Measurements from ENCODE around the gene LTBP3.
"Not testable (repeated sequence)": the region's sequence is repeated elsewhere in the genome, so short reads cannot be mapped to it uniquely, and the experiment has no call there.

The LTBP3 gene

DNA sequence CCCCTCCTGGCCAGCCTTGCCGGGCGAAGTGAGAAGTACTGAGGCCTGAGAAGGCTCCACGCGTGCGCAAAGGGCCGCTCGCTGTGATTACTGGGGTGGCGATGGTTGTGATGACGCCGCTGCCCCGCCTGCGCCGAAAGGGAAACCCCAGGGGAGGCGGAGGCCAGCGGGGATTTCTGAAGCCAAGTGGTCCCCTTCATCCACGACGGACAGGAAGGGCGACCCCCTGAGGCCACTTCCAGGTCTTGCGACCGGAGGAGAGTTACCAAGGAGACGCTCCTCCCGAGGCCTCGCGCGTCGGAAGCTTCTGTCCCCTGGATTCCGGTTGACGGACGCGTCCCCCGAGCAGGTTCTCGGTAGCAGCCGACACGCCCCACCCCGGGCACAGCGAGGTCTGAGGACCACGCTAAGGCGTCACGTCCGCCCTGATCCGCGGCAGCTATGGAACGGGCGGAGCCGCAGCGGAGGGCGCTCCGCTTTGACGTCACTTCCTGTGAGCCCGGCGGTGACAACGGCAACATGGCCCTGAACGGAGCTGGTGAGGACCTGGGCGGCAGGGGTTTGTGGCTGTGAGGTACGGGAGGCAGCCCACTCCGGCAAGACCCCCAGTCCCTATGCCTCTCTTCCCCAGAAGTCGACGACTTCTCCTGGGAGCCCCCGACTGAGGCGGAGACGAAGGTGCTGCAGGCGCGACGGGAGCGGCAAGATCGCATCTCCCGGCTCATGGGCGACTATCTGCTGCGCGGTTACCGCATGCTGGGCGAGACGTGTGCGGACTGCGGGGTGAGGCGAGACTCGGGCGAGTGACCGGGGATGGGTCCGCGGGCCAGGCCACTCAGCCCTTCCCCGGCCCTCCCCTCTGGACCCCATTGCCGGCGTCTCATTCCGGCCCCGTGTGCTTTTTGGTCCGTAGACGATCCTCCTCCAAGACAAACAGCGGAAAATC, 12.1 kb upstream of the LTBP3 start, which contains the start of gene ZNRD2:
Gene ZNRD2 (plus strand): TSS at position 505 of the 946 bp plus-strand sequence. CDS start 15 bp downstream, at position 520.
- peak; percentile 96 for DNase-seq (ENCODE audit: low spot score)

DNA sequence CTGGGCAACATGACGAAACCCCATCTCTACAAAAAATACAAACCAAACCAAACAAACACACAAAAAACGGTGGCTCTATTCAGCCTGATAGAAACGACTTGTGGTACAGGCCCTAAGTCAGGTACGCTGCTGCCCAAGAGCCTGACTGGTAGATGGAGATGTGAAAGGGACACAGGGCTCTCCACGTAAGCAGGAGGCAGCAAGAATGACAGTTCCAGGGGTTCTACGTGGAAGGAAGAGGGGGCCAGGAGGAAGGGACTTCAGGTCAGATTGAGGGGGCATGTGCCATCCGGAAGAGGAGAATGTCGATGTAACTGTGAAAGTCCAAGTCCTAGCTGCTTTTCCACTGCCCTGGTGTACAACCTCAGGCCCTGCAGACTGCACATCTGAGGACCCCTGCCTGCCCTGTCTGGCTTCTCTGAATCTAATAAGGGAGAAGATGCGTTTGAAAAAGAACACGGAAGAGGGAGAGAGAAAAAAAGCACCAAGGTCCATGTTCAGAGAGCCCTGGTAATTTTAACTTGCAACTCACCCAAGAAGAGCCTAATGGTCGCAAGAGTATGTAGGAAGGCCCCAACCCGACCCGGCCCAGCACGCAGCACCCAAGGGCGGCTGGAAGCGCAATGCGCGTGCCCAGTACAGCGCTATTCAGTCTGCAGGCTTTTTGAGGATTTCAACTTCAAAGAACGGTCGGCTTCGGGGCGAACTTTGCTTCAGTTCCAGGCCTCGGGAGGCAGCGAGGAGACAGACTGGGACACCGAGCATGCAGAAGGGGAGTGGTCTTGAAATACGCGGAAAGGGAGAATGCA, 11.2 kb upstream of the LTBP3 start:
- no peak for DNase-seq (ENCODE audit: low spot score)
- TF ChIP-seq, protein P1, sequence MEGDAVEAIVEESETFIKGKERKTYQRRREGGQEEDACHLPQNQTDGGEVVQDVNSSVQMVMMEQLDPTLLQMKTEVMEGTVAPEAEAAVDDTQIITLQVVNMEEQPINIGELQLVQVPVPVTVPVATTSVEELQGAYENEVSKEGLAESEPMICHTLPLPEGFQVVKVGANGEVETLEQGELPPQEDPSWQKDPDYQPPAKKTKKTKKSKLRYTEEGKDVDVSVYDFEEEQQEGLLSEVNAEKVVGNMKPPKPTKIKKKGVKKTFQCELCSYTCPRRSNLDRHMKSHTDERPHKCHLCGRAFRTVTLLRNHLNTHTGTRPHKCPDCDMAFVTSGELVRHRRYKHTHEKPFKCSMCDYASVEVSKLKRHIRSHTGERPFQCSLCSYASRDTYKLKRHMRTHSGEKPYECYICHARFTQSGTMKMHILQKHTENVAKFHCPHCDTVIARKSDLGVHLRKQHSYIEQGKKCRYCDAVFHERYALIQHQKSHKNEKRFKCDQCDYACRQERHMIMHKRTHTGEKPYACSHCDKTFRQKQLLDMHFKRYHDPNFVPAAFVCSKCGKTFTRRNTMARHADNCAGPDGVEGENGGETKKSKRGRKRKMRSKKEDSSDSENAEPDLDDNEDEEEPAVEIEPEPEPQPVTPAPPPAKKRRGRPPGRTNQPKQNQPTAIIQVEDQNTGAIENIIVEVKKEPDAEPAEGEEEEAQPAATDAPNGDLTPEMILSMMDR (IDR thresholded peaks at IDR 0.05; ENCODE audit: extremely low read depth, missing control alignments) = no peak

More for the DNA sequence above, 12.1 kb upstream of the LTBP3 start, which contains the start of gene ZNRD2:
- TF ChIP-seq, protein P1 (IDR thresholded peaks at IDR 0.05; ENCODE audit: extremely low read depth, missing control alignments) = peak; percentile 56

DNA sequence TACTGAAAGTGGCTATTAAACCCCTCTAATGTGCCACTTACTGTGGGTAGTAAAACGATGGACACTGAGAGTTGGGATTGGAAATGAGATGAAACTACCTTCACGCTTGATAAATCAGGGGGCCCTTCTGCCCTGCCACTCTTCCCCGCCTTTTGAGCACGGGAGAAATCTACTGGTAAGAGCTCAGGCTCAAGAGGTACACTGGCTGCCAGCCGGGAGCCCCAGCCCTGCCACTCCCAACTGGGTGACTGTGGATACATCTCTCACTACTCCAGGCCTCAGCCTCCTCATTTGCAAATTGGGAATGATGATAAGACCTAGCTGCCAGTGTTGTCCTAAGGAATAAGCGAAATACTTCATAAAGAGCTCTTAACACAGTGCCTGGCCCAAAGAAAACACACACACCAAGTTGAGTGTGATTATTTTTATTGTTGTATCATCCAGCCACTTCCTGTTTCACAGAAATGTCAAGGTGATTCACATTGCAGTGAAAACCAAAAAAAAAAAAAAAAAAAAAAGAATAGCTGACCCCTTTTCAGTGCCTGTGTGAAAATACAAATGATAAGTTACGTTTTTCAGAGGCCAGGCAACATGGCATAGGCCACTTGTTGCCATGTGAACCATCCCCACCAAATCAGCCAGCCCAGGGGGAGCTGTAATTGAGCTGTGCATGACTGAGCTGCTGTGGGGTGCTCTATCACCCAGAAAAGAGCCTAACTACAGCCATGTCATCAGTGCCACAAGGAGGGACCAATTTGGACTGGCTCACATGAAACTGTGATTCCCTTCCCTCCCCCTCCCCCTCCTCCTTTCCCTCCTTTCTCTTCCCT, 7.7 kb upstream of the LTBP3 start:
- TF ChIP-seq, protein P1 (IDR thresholded peaks at IDR 0.05; ENCODE audit: extremely low read depth, missing control alignments) = no peak
- DNase-seq (ENCODE audit: low spot score) = no peak

DNA sequence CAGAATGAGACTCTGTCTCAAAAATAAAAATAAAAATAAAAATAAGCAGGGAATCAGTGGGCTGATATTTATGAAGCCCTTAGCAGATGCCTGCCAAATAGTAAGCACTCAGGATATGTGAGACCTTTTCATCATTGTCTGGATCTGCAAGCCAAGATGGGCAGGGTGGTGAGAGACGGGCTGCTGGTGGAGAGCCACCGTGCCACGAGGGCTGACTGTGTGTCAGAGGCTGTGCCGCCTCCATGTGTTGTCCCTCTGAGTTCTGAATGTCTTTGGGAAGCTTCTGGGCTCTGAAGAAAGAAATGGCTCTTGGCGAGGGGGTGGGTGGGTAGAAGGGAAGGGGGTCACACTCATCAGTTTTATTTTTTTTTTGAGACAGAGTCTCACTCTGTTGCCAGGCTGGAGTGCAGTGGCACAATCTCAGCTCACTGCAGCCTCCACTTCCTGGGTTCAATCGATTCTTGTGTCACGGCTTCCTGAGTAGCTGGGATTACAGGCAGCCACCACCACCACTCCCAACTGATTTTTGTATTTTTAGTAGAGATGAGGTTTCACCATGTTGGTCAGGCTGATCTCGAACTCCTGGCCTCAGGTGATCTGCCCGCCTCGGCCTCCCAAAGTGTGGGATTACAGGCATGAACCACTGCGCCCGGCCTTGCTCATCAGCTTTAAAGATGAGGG, 6.9 kb upstream of the LTBP3 start:
- not testable (repeated sequence) for DNase-seq (ENCODE audit: low spot score)

DNA sequence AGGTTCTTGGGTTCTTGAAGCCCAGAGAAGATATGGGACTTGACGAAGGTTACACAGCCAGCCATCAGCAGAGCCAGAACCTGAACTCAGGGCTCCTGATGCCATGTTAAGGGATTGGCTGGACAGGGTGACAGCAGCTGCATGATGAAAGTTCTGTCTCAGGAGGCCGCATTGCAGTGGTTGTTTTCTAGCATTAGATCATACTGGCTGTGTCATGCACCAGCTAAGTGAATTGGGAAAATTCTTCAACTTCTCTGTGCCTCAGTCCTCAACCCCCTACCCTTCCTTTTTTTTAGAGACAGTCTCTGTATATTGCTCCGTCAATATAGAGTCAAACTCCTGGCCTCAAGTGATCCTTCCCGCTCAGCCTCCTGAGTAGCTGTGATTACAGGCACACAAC, 5.4 kb upstream of the LTBP3 start:
- TF ChIP-seq, protein P1 (IDR thresholded peaks at IDR 0.05; ENCODE audit: extremely low read depth, missing control alignments) = no peak
- no peak for DNase-seq (ENCODE audit: low spot score)

DNA sequence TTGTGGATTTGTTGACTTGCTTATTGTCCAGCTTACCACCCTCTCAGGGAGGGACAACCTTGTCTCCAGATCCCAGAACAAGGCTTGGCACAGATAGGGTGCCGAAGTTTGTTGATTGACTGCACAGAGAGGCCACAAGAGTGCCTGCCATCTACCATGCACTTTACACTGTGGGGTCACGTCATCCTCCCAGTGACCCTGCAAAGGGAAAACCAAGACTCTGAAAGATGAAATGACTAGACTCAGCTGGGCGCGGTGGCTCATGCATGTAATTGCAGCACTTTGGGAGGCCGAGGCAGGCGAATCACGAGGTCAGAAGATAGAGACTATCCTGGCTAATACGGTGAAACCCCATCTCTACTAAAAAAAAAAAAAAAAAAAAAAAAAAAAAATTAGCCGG, 4.6 kb upstream of the LTBP3 start:
- DNase-seq (ENCODE audit: low spot score) = no peak
- TF ChIP-seq, protein P1 (IDR thresholded peaks at IDR 0.05; ENCODE audit: extremely low read depth, missing control alignments) = no peak

DNA sequence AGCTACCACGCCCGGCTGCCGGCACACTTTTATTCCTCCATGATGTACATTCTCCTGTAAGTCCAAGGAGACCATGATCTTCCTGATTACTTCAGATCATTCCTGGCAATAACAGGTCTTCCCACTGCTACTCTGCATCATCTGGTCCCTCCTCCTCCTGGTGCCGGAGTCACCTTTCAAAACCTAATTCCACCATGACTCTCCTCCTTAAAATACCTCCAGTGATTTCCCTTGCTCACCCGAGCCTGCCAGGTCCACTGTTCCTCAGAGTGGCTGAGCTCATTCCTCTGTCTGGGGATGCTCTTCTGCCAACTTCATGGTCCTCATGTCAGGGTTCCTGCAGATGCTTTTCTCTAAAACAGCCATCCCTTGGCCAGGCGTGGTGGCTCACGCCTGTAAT, 3.9 kb upstream of the LTBP3 start:
- TF ChIP-seq, protein P1 (IDR thresholded peaks at IDR 0.05; ENCODE audit: extremely low read depth, missing control alignments) = no peak

More for the DNA sequence above, 3.9 kb upstream of the LTBP3 start:
- no peak for DNase-seq (ENCODE audit: low spot score)

Measured in GM20000 (cell line).